ENCODE data around the gene ZBTB20.
"Not testable (repeated sequence)": the region's sequence is repeated elsewhere in the genome, so short reads cannot be mapped to it uniquely, and the experiment has no call there.

Gene ZBTB20

GRCh38 chr3:115146418-115147328 lies at the start of gene ZBTB20:
Gene ZBTB20 (minus strand): TSS chr3:115147288.
- DNase-seq, result peak; percentile 76

GRCh38 chr3:115194476-115194875 lies 47.4 kb upstream of the ZBTB20 start:
- DNase-seq, result no peak

- DNase-seq, result no peak
These were observed 43.7 kb upstream of the ZBTB20 start for GRCh38 chr3:115190747-115191146.

- DNase-seq, result no peak
These were observed 40.2 kb upstream of the ZBTB20 start for GRCh38 chr3:115187149-115187757.

- DNase-seq, result no peak
These were observed 39.5 kb upstream of the ZBTB20 start for GRCh38 chr3:115186351-115187148.

- not testable (repeated sequence) for DNase-seq
These were observed 37.9 kb upstream of the ZBTB20 start for GRCh38 chr3:115184859-115185572.

GRCh38 chr3:115178930-115179329 lies 31.8 kb upstream of the ZBTB20 start:
- not testable (repeated sequence) for DNase-seq

GRCh38 chr3:115169808-115170207 lies 22.7 kb upstream of the ZBTB20 start:
- no peak for DNase-seq

GRCh38 chr3:115165701-115166100 lies 18.6 kb upstream of the ZBTB20 start:
- no peak for DNase-seq

GRCh38 chr3:115165266-115165665 lies 18.2 kb upstream of the ZBTB20 start:
- no peak for DNase-seq

GRCh38 chr3:115164374-115165221 lies 17.5 kb upstream of the ZBTB20 start:
- DNase-seq, result no peak

GRCh38 chr3:115162759-115163158 lies 15.7 kb upstream of the ZBTB20 start:
- no peak for DNase-seq

GRCh38 chr3:115161866-115162265 lies 14.8 kb upstream of the ZBTB20 start:
- no peak for DNase-seq

- no peak for DNase-seq
These were observed 14.2 kb upstream of the ZBTB20 start for GRCh38 chr3:115161168-115161834.

GRCh38 chr3:115160295-115160694 lies 13.2 kb upstream of the ZBTB20 start:
- no peak for DNase-seq

GRCh38 chr3:115156046-115156654 lies 9.1 kb upstream of the ZBTB20 start:
- DNase-seq, result no peak

- DNase-seq, result no peak
These were observed 7.5 kb upstream of the ZBTB20 start for GRCh38 chr3:115154611-115155010.

- no peak for DNase-seq
These were observed 4.8 kb upstream of the ZBTB20 start for GRCh38 chr3:115151921-115152320.

GRCh38 chr3:115148142-115148790 lies 1.2 kb upstream of the ZBTB20 start:
- no peak for DNase-seq
